GM12801 (cell line): ENCODE data around the gene MICB.

Experiments
- CTCF ChIP-seq: IDR thresholded peaks from one replicate; pipeline ENCODE4 v1.5.1; 2011; ENCODE audit warnings: control low read depth; ENCODE audit not compliant: insufficient read length; ENCODE audit errors: extremely low read depth

The MICB gene

GRCh38 chr6:31513456-31514165 lies 15.7 kb downstream of the MICB start:
- TF ChIP-seq CTCF, result no peak

DNA sequence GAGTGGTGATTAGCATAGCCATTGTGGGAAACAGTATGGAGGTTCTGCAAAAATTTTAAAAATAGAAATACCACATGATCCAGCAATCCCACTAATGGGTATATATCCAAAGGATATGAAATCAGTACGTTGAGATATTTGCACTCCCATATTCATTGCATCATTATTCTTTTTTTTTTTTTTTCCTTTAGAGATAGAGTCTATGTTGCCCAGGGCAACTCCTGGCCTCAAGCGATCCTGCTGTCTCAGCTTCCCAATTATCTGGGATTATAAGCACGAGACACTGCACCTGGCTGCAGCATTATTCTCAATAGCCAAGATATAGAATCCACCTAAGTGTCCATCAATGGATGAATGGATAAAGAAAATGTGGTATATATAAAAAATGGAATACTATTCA lies 23.9 kb downstream of the MICB start:
- TF ChIP-seq CTCF, result no peak

GRCh38 chr6:31525553-31525931 lies 27.6 kb downstream of the MICB start:
- TF ChIP-seq CTCF, result no peak

DNA sequence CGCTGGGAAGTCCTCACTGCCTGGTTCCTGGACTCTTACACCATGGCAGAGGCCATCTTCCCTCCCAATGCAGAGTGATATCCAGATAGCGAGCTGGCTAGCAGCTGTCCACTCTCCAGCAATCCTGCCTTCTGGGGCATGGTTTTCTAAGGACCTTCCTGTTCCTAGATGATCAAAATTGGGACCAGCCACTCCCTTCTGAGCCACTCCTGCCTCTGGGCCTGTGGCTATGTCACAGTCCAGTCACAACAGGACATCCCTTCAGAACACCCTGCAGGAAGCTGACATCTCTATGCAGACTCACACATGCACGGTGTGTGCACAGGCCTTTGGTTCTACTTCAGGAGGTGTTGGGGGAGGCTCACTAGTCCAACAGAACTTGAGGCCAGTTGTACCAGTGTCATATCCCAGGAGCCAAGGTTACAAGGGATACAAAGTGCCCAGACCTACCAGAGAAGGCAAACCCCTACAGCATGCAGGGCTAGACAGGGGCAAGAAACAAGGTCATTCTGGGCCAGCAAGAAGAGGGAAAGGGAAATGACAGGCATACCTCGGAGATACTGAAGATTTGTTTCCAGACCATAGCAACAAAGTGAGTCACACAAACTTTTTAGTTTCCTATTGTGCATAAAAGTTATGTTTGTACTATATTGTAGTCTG lies 28.1 kb downstream of the MICB start:
- TF ChIP-seq CTCF, result no peak

DNA sequence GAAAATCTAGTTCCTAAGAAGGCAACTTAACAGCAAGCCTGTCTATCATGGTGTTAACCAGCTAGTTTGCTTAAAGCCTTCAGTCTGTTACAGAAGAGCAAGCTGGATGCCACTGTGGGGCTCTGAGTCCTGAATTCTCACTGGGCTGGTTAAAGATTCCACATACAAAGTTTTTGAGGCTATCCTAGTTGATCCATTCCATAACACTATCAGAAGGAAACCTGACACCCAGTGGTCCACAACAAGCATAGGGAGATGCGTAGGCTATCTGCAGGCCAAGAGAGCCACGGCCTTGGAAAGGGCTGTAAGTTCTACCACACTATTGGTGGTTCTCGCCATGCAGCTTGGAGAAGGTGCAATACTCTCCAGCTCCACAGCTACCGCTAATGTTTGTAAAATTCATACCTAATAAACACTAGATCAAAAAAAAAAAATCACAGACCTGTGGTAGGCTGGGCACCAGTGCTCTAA lies 30.4 kb downstream of the MICB start:
- no peak for TF ChIP-seq CTCF

- TF ChIP-seq CTCF, result no peak
These were observed 30.9 kb downstream of the MICB start, which contains the start of gene MCCD1 for GRCh38 chr6:31528821-31529328. MCCD1 (plus strand) TSS chr6:31528962; CDS start chr6:31529015, 53 bp downstream.

GRCh38 chr6:31529329-31530150 lies 31.6 kb downstream of the MICB start:
- no peak for TF ChIP-seq CTCF
